RWPE2 (cell line): ENCODE data around the gene BICDL2.
A peak's percentile ranks its signal among the peaks of the same experiment; 100 is the strongest.

Source experiments
- ATAC-seq: fragments of 200-7000 bp; cut with Tn5 transposase; 3 replicates; pipeline ENCODE4 v1.9.1; 2021; ENCODE audit warnings: low read depth
- DNase-seq: peaks from one replicate; pipeline ENCODE4 v3.0.0-alpha.2; 2020; ENCODE audit warnings: low spot score
- H3K27ac ChIP-seq: fragments of 450-650 bp; 2 replicates; pipeline ENCODE4 v1.5.1; 2017; ENCODE audit warnings: mild to moderate bottlenecking; ENCODE audit not compliant: poor library complexity, severe bottlenecking
- H3K27me3 ChIP-seq: fragments of 250-450 bp; sonication (Bioruptor Pico); 2 replicates; pipeline ENCODE4 v1.5.1; 2021; ENCODE audit warnings: mild to moderate bottlenecking, moderate library complexity; ENCODE audit not compliant: insufficient read depth, poor library complexity, severe bottlenecking
- H3K36me3 ChIP-seq: fragments of 250-450 bp; sonication (Bioruptor Pico); 2 replicates; pipeline ENCODE4 v1.5.1; 2020; ENCODE audit warnings: low read depth, mild to moderate bottlenecking, moderate library complexity
- H3K4me1 ChIP-seq: fragments of 250-450 bp; sonication (Bioruptor Pico); 2 replicates; pipeline ENCODE4 v1.5.1; 2021; ENCODE audit warnings: mild to moderate bottlenecking, moderate library complexity; ENCODE audit not compliant: insufficient read depth, poor library complexity, severe bottlenecking
- H3K4me3 ChIP-seq: fragments of 250-450 bp; sonication (Bioruptor Pico); 2 replicates; pipeline ENCODE4 v1.5.1; 2021; ENCODE audit warnings: mild to moderate bottlenecking, moderate library complexity; ENCODE audit not compliant: severe bottlenecking
- H3K9me3 ChIP-seq: fragments of 250-450 bp; sonication (Bioruptor Pico); 2 replicates; pipeline ENCODE4 v1.5.1; 2021; ENCODE audit warnings: mild to moderate bottlenecking, moderate library complexity; ENCODE audit not compliant: severe bottlenecking
- CTCF ChIP-seq: fragments of 450-650 bp; IDR thresholded peaks from one replicate; pipeline ENCODE4 v1.5.1; 2017; ENCODE audit warnings: mild to moderate bottlenecking, moderate library complexity; ENCODE audit not compliant: poor library complexity, severe bottlenecking

The BICDL2 gene

GRCh38 chr16:3025032-3026002 is 11.4 kb downstream of the BICDL2 start:
- Histone ChIP-seq H3K27me3 (peaks cover 19% of the 10 kb centered on the region), H3K36me3 (peaks cover 43% of the 10 kb centered on the region)

GRCh38 chr16:3023669-3024478 is 12.9 kb downstream of the BICDL2 start, which contains the start of the genes HCFC1R1 and THOC6:
HCFC1R1 (minus strand) TSS chr16:3023942; CDS start chr16:3023941, 1 bp downstream.
THOC6 (plus strand) TSS chr16:3024035; CDS start chr16:3024327, 292 bp downstream.
- H3K4me3 ChIP-seq = peak within 1 kb of the TSS; percentile 89
- H3K4me1 ChIP-seq = peaks cover 10% of the 10 kb centered on the region
- H3K9me3 ChIP-seq = no peaks in the 10 kb centered on the region
- DNase-seq = peak; percentile 99
- H3K27me3 ChIP-seq = peaks cover 5% of the 10 kb centered on the region
- H3K36me3 ChIP-seq = peaks cover 44% of the 10 kb centered on the region
- H3K27ac ChIP-seq = peak within 1 kb of the TSS; percentile 100
- ATAC-seq = peak; percentile 52
- no peak for TF ChIP-seq CTCF

More at GRCh38 chr16:3025032-3026002, 11.4 kb downstream of the BICDL2 start:
- Histone ChIP-seq H3K4me3 (no peak overlapping the region), H3K9me3 (no peaks in the 10 kb centered on the region), H3K4me1 (peaks cover 10% of the 10 kb centered on the region), H3K27ac (peak overlapping the region; percentile 100)
- TF ChIP-seq CTCF = no peak
- no peak for ATAC-seq
- DNase-seq = no peak

- H3K4me1 ChIP-seq = peaks cover 10% of the 10 kb centered on the region
- H3K9me3 ChIP-seq = no peaks in the 10 kb centered on the region
- TF ChIP-seq CTCF = no peak
- peaks cover 44% of the 10 kb centered on the region for H3K36me3 ChIP-seq
- peak overlapping the region; percentile 89 for H3K4me3 ChIP-seq
- no peak for ATAC-seq
- no peaks in the 10 kb centered on the region for H3K27me3 ChIP-seq
- peak overlapping the region; percentile 100 for H3K27ac ChIP-seq
- peak; percentile 90 for DNase-seq
Measured at GRCh38 chr16:3023415-3023668, 13.4 kb downstream of the BICDL2 start.

- no peak for DNase-seq
- no peaks in the 10 kb centered on the region for H3K9me3 ChIP-seq
- peak overlapping the region; percentile 100 for H3K27ac ChIP-seq
- no peaks in the 10 kb centered on the region for H3K27me3 ChIP-seq
- peak overlapping the region; percentile 89 for H3K4me3 ChIP-seq
- no peak for TF ChIP-seq CTCF
- H3K36me3 ChIP-seq = peaks cover 44% of the 10 kb centered on the region
- ATAC-seq = peak; percentile 0; the same call in 2 of the 3 replicates
- H3K4me1 ChIP-seq = peaks cover 9% of the 10 kb centered on the region
Measured at GRCh38 chr16:3022684-3023414, 13.9 kb downstream of the BICDL2 start.
